GM19193 (cell line): Measurements from ENCODE around the gene ATP8A2.

Experiments
- POLR2A ChIP-seq: IDR thresholded peaks from 4 replicates; pipeline ENCODE4 v1.6.1; 2011; ENCODE audit not compliant: insufficient read depth, insufficient read length; ENCODE audit errors: extremely low read depth

Gene ATP8A2

GRCh38 chr13:25927932-25928331 is 556.2 kb downstream of the ATP8A2 start:
- TF ChIP-seq POLR2A: no peak

GRCh38 chr13:25928941-25929505 is 557.2 kb downstream of the ATP8A2 start:
- no peak for TF ChIP-seq POLR2A

- no peak for TF ChIP-seq POLR2A
These were observed 558.0 kb downstream of the ATP8A2 start for GRCh38 chr13:25929816-25930215.

- TF ChIP-seq POLR2A: no peak
These were observed 558.9 kb downstream of the ATP8A2 start for GRCh38 chr13:25930653-25931052.

GRCh38 chr13:25932365-25932764 is 560.6 kb downstream of the ATP8A2 start:
- TF ChIP-seq POLR2A: no peak

- TF ChIP-seq POLR2A: no peak
These were observed 561.7 kb downstream of the ATP8A2 start for GRCh38 chr13:25933520-25933919.

DNA sequence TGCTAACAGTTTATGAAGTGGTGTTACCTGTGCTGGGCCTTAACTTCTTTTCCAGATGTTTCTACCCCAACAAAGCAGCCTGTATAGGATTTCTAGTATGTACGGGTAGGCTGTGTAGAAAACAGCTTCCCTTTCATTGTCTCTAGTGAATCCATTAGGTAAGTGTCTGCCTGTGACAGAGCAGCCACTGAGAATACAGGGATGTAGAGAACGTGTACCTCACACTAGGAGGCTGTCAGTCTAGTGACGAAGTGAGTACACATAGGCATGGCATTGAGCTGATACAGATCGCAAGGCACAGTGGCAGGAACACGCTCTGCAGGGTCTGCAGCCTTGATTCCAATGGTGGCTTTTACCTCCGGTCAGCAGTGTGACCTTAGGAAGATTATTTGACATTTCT is 562.4 kb downstream of the ATP8A2 start:
- TF ChIP-seq POLR2A: no peak

DNA sequence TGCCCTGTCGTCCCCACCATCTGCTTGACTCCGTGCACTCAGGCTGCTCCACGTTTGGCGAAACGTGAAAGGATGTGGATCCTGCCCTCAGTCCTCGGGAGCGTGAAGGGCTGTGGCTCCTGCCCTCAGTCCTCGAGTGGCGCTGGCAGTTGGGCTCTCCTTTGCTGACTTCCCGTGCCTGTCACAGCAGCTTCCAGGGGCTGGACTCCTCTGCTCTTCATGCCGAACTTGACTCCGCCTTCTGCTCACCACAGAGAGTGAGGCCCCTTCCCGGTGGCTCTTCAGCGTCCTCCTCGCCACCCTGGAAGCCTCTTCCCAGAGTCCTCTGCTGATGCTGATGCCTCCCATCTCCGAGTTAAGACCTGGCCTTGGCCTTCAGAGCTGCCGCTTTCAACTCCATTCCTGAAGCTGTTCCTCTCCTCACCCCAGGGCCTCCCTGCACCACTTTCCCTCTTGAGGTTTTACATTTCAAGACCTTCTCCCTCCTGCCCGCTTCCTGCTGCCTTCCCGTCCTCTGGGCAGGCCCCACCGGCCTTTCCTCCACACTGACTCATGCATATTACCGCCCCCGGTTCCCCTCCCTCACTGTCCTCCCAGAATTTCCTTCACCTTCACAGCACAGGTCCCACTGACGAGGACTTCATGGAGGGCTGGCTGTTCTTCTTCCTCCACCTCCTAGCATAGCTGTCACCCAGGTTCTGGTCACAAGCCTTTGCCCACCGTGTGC is 568.4 kb downstream of the ATP8A2 start:
- no peak for TF ChIP-seq POLR2A

DNA sequence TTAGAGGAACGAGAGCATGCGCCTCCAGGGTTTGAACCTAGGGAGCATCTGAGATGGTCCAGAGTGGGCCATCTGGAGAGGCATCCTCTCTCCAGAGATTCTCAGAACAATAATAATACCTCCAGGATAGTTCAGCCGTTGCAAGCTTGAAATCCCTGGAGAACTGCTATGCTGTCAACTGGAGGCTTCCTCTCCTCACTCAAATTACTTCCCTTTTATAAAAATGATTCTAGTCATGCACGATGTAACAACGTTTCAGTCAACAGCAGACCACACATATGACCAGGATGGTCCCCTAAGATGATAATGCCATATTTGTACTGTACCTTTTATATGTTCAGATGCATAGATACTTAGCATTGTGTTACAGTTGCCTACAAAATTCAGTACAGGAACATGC is 571.3 kb downstream of the ATP8A2 start:
- no peak for TF ChIP-seq POLR2A

GRCh38 chr13:25943658-25944057 is 571.9 kb downstream of the ATP8A2 start:
- no peak for TF ChIP-seq POLR2A

DNA sequence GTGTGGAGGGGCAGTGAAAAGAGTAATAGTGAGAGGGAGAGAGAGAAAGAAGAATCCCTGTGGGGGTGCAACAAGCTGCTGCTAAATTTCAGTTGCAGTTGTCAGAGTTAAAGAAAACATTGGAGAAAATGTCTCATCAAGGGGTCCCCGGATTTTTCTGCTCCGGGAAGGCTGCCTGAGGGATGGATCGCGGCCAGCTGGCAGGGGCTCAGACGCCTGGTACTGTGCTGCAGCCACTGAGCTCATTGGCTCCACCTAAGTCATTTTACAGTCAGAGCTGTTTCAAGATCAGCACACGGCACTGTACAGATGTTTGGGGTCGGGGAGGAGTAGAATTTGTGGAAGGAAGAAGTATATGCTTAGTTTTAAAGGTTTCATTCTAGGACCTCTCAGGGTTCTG is 573.8 kb downstream of the ATP8A2 start:
- no peak for TF ChIP-seq POLR2A

GRCh38 chr13:25946321-25946720 is 574.5 kb downstream of the ATP8A2 start:
- TF ChIP-seq POLR2A: no peak

DNA sequence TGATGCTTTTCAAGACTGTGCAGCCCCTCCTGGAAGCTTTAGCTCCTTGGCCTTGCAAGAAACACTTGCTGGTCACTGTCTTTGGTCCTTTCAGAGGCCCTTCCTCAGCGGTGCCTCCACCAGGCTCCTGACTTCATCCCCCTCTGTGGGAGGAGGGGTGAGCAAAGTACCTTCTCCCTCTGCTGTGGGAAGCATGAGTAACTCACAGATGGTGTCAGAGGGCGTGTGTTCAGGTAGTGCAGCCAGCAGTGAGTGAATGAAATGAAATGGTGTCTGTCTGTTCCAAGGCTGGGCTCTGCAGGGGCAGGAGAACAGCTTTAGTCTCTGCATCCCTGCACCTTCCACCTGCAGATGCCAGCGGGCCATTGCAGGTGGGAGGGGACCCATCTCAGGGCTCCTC is 577.1 kb downstream of the ATP8A2 start:
- TF ChIP-seq POLR2A: no peak

GRCh38 chr13:25951831-25952230 is 580.1 kb downstream of the ATP8A2 start:
- no peak for TF ChIP-seq POLR2A

GRCh38 chr13:25958986-25959385 is 587.2 kb downstream of the ATP8A2 start:
- TF ChIP-seq POLR2A: no peak

DNA sequence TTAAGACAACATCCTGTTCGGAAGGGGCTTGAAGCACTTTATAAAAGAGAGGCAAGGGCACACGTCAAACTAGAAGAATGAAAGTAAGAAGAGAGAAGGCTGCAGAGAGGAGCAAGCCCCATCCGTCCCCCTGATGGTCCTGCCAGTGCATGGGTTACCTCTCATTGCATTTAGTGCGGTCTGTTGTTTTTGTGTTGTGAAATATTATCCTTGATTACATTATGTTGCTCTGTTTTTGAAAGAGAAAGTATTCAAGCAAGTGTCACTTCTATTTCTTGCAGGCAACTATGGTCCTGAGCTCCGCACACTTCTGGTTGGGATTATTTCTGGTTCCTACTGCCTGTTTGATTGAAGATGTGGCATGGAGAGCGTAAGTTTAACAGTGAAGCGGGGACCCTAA is 589.5 kb downstream of the ATP8A2 start:
- TF ChIP-seq POLR2A: no peak

GRCh38 chr13:25963674-25964073 is 591.9 kb downstream of the ATP8A2 start:
- TF ChIP-seq POLR2A: no peak

DNA sequence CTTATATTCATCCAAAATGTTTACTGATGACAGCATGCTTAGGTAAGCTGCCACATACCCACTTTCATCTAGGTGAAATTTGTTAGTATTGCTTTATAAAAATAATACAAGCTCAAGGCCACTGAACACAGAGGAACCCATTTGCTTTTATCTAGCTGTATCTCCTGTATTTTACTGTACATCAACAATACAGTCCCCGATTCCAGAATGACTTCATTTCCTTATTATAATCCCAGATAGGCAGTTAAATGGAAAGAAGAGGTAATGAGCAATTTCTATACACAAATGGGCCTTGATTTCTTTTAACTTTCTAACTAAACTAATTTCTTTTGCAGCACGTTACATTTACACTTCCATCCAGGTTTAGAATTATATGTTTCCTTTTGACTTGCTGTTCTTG is 593.8 kb downstream of the ATP8A2 start:
- no peak for TF ChIP-seq POLR2A

- TF ChIP-seq POLR2A: no peak
These were observed 594.3 kb downstream of the ATP8A2 start for GRCh38 chr13:25966086-25966485.
